GM23338 (cell line): ENCODE results near the gene RABEPK. TPM values are rescaled to one million over a fixed set of nuclear protein-coding genes. Genes with fewer than 3 reads are reported as not detected.

ENCODE experiments used
- ATAC-seq: fragments of 200-7000 bp; cut with Tn5 transposase; 3 replicates; pipeline ENCODE4 v1.9.1; 2020
- DNase-seq: peaks from one replicate; pipeline ENCODE4 v3.0.0-alpha.2; 2015; ENCODE audit warnings: low spot score
- H2AFZ ChIP-seq: fragments of 200-600 bp; sonication (generic); 2 replicates; pipeline ENCODE4 v1.8.0; 2016; ENCODE audit warnings: antibody characterized with exemption, mild to moderate bottlenecking, moderate library complexity
- H3F3A ChIP-seq: fragments of 200-600 bp; sonication (generic); replicated peaks from 2 replicates; pipeline ENCODE4 v1.8.0; 2017; ENCODE audit warnings: antibody characterized with exemption, mixed run types, low read depth
- H3K27ac ChIP-seq: fragments of 200-600 bp; sonication (generic); 2 replicates; pipeline ENCODE4 v1.6.1; 2016; ENCODE audit warnings: low read depth
- H3K27me3 ChIP-seq: fragments of 200-600 bp; sonication (generic); 2 replicates; pipeline ENCODE4 v1.8.0; 2016; ENCODE audit warnings: mild to moderate bottlenecking, mixed run types, moderate library complexity; ENCODE audit not compliant: insufficient read depth
- H3K36me3 ChIP-seq: fragments of 200-600 bp; sonication (generic); 2 replicates; pipeline ENCODE4 v1.8.0; 2016; ENCODE audit warnings: mild to moderate bottlenecking; ENCODE audit not compliant: insufficient read depth
- H3K4me1 ChIP-seq: fragments of 200-600 bp; sonication (generic); 2 replicates; pipeline ENCODE4 v1.8.0; 2016; ENCODE audit warnings: mild to moderate bottlenecking, moderate library complexity; ENCODE audit not compliant: insufficient read depth
- H3K4me2 ChIP-seq: fragments of 200-600 bp; sonication (generic); 2 replicates; pipeline ENCODE4 v1.7.1; 2017; ENCODE audit warnings: mixed run types
- H3K4me3 ChIP-seq: fragments of 200-600 bp; sonication (generic); 2 replicates; pipeline ENCODE4 v1.6.1; 2016; ENCODE audit warnings: mixed run types
- H3K79me2 ChIP-seq: fragments of 200-600 bp; sonication (generic); replicated peaks from 2 replicates; pipeline ENCODE4 v1.8.0; 2017; ENCODE audit warnings: mild to moderate bottlenecking; ENCODE audit not compliant: insufficient read depth
- H3K9me2 ChIP-seq: fragments of 200-600 bp; sonication (generic); 2 replicates; pipeline ENCODE4 v1.8.0; 2017; ENCODE audit not compliant: insufficient read depth
- H4K20me1 ChIP-seq: fragments of 200-600 bp; sonication (generic); replicated peaks from 2 replicates; pipeline ENCODE4 v1.8.0; 2017; ENCODE audit warnings: mild to moderate bottlenecking; ENCODE audit not compliant: insufficient read depth
- H3K27ac Mint-ChIP-seq: 2 replicates; pipeline ENCODE4 v1.8.0; 2020; ENCODE audit warnings: inconsistent platforms, mild to moderate bottlenecking, moderate library complexity, mixed read lengths
- H3K27me3 Mint-ChIP-seq: 3 replicates; pipeline ENCODE4 v1.8.0; 2022; ENCODE audit warnings: low read depth, mild to moderate bottlenecking, moderate library complexity, mixed read lengths, inconsistent platforms; ENCODE audit not compliant: insufficient read depth, poor library complexity
- H3K36me3 Mint-ChIP-seq: 3 replicates; pipeline ENCODE4 v1.8.0; 2021; ENCODE audit warnings: low read depth, mild to moderate bottlenecking, inconsistent platforms, moderate library complexity, mixed read lengths
- H3K4me1 Mint-ChIP-seq: 3 replicates; pipeline ENCODE4 v1.8.0; 2020; ENCODE audit warnings: mild to moderate bottlenecking, inconsistent platforms, mixed read lengths
- H3K4me3 Mint-ChIP-seq: 3 replicates; pipeline ENCODE4 v1.8.0; 2021; ENCODE audit warnings: moderate library complexity, mild to moderate bottlenecking, inconsistent platforms, mixed read lengths
- H3K9me3 Mint-ChIP-seq: 3 replicates; pipeline ENCODE4 v1.8.0; 2020; ENCODE audit warnings: moderate library complexity, mild to moderate bottlenecking, inconsistent platforms, mixed read lengths
- CREB1 ChIP-seq: fragments of 250-450 bp; sonication (Bioruptor Pico); IDR thresholded peaks from 2 replicates; pipeline ENCODE4 v1.5.0; 2020; ENCODE audit warnings: low read depth, mild to moderate bottlenecking, moderate library complexity
- CTCF ChIP-seq, 2 experiments: fragments of 200-600 bp in 1 of 2; sonication (generic) in 1 of 2; conservative IDR thresholded peaks; 2 replicates each; pipeline versions ENCODE4 v1.5.1 to v1.6.1; 2016 to 2017; ENCODE audit warnings: antibody characterized with exemption in 2 of 2, low read depth in 2 of 2, mild to moderate bottlenecking in 2 of 2, moderate library complexity in 1 of 2
- ETS1 ChIP-seq: IDR thresholded peaks from 2 replicates; pipeline ENCODE4 v1.6.1; 2016; ENCODE audit warnings: antibody characterized with exemption
- EZH2 ChIP-seq: fragments of 200-600 bp; sonication (generic); IDR thresholded peaks from one replicate; pipeline ENCODE4 v1.8.0; 2017; ENCODE audit warnings: antibody characterized with exemption, mild to moderate bottlenecking, low read depth; ENCODE audit not compliant: unreplicated experiment
- EZH2phosphoT487 ChIP-seq: fragments of 200-600 bp; sonication (generic); IDR thresholded peaks from one replicate; pipeline ENCODE4 v1.8.1; 2018; ENCODE audit warnings: antibody characterized with exemption; ENCODE audit not compliant: unreplicated experiment
- JUNB ChIP-seq: IDR thresholded peaks from one replicate; pipeline ENCODE4 v1.6.1; 2016; ENCODE audit warnings: antibody characterized with exemption; ENCODE audit not compliant: unreplicated experiment
- NANOG ChIP-seq: IDR thresholded peaks from 2 replicates; pipeline ENCODE4 v1.6.1; 2016; ENCODE audit warnings: antibody characterized with exemption, borderline replicate concordance
- POLR2AphosphoS5 ChIP-seq: IDR thresholded peaks from 2 replicates; pipeline ENCODE4 v1.6.1; 2016; ENCODE audit warnings: antibody characterized with exemption, low read depth
- STAT1 ChIP-seq: IDR thresholded peaks from one replicate; pipeline ENCODE4 v1.6.1; 2016; ENCODE audit warnings: antibody characterized with exemption; ENCODE audit not compliant: unreplicated experiment
- ZNF114 ChIP-seq: fragments of 250-450 bp; sonication (Bioruptor Pico); IDR thresholded peaks from 2 replicates; pipeline ENCODE4 v1.5.0; 2020; ENCODE audit warnings: mild to moderate bottlenecking, moderate library complexity
- ZNF331 ChIP-seq: fragments of 250-450 bp; sonication (Bioruptor Pico); IDR thresholded peaks from 2 replicates; pipeline ENCODE4 v1.5.0; 2020; ENCODE audit warnings: low read depth, mild to moderate bottlenecking, moderate library complexity
- polyA plus RNA-seq: library from polyadenylated mRNA; unstranded; fragments of >200 nt; fragmentation: Nextera tagmentation; extraction: Ambion mirVana; gene quantifications from 2 replicates; pipeline ENCODE4 v1.2.1, GENCODE V29; 2016
- total RNA-seq: library from RNA; depleted of rRNA; stranded (reverse); fragments of >200 nt; shearing (Covaris generic); gene quantifications from 2 replicates; pipeline ENCODE4 v1.2.3, GENCODE V29; 2014
- TF ChIP-seq, protein P1 (sequence below): fragments of 250-450 bp; sonication (Bioruptor Pico); IDR thresholded peaks from 2 replicates; pipeline ENCODE4 v1.5.0; 2020; ENCODE audit warnings: mild to moderate bottlenecking, moderate library complexity
- TF ChIP-seq, protein P2 (sequence below): IDR thresholded peaks from one replicate; pipeline ENCODE4 v1.6.1; 2018; ENCODE audit warnings: antibody characterized with exemption; ENCODE audit not compliant: unreplicated experiment

The RABEPK gene
- total and polyA plus RNA-seq, 2 experiments from 2014 or later: 25.8 to 32.7 TPM

DNA sequence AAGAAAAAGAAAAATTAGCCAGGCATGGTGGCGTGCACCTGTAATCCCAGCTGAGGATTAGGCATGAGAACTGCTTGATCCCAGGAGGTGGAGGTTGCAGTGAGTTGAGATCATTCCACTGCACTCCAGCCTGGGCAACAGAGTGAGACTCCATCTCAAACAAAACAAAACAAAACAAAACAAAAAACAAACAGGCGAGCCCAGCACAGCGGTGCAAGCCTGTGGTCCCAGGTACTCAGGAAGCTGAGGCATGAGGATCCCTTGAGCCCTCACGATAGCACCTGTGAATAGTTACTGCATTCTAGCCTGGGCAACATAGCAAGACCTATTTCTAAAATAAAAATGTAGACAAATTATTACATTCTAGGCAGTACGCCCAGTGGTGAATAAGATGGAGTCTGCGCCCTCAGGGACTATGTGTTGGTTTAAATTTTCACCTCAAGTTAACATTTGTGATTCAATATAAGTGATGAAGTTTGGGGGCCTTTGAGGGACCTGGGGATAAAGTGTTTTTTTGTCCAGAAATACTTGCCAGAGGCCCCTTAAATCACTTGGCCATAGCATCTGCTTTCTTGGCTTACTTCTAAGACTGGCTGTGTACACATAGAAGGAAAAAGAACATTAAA lies 57.9 kb downstream of the RABEPK start:
- DNase-seq (no peak), ATAC-seq (no peak)
- no peaks in the 10 kb centered on the region for H3K9me3 Mint-ChIP-seq
- H2AFZ ChIP-seq: no peak overlapping the region
- H3F3A ChIP-seq: 0 out of 2 replicates have a peak, but pooled peaks cover 5% of the 10 kb centered on the region
- H3K27ac Mint-ChIP-seq: no peak overlapping the region
- H3K79me2 ChIP-seq: peaks cover 15% of the 10 kb centered on the region
- no peaks in the 10 kb centered on the region for H3K27me3 ChIP-seq
- H3K36me3 ChIP-seq: no peaks in the 10 kb centered on the region
- H3K4me3 Mint-ChIP-seq: no peak overlapping the region
- no peak overlapping the region for H3K4me3 ChIP-seq
- TF ChIP-seq JUNB (no peak), CTCF (conservative IDR thresholded peaks at IDR 0.05; ENCODE audit: low read depth in 2 of 2) (no peak), NANOG (no peak), STAT1 (no peak), POLR2AphosphoS5 (no peak), ZNF331 (CRISPR knock-in tag) (no peak), ETS1 (no peak), CREB1 (no peak), EZH2phosphoT487 (no peak), ZNF114 (CRISPR knock-in tag) (no peak), EZH2 (no peak)
- TF ChIP-seq, protein P1, sequence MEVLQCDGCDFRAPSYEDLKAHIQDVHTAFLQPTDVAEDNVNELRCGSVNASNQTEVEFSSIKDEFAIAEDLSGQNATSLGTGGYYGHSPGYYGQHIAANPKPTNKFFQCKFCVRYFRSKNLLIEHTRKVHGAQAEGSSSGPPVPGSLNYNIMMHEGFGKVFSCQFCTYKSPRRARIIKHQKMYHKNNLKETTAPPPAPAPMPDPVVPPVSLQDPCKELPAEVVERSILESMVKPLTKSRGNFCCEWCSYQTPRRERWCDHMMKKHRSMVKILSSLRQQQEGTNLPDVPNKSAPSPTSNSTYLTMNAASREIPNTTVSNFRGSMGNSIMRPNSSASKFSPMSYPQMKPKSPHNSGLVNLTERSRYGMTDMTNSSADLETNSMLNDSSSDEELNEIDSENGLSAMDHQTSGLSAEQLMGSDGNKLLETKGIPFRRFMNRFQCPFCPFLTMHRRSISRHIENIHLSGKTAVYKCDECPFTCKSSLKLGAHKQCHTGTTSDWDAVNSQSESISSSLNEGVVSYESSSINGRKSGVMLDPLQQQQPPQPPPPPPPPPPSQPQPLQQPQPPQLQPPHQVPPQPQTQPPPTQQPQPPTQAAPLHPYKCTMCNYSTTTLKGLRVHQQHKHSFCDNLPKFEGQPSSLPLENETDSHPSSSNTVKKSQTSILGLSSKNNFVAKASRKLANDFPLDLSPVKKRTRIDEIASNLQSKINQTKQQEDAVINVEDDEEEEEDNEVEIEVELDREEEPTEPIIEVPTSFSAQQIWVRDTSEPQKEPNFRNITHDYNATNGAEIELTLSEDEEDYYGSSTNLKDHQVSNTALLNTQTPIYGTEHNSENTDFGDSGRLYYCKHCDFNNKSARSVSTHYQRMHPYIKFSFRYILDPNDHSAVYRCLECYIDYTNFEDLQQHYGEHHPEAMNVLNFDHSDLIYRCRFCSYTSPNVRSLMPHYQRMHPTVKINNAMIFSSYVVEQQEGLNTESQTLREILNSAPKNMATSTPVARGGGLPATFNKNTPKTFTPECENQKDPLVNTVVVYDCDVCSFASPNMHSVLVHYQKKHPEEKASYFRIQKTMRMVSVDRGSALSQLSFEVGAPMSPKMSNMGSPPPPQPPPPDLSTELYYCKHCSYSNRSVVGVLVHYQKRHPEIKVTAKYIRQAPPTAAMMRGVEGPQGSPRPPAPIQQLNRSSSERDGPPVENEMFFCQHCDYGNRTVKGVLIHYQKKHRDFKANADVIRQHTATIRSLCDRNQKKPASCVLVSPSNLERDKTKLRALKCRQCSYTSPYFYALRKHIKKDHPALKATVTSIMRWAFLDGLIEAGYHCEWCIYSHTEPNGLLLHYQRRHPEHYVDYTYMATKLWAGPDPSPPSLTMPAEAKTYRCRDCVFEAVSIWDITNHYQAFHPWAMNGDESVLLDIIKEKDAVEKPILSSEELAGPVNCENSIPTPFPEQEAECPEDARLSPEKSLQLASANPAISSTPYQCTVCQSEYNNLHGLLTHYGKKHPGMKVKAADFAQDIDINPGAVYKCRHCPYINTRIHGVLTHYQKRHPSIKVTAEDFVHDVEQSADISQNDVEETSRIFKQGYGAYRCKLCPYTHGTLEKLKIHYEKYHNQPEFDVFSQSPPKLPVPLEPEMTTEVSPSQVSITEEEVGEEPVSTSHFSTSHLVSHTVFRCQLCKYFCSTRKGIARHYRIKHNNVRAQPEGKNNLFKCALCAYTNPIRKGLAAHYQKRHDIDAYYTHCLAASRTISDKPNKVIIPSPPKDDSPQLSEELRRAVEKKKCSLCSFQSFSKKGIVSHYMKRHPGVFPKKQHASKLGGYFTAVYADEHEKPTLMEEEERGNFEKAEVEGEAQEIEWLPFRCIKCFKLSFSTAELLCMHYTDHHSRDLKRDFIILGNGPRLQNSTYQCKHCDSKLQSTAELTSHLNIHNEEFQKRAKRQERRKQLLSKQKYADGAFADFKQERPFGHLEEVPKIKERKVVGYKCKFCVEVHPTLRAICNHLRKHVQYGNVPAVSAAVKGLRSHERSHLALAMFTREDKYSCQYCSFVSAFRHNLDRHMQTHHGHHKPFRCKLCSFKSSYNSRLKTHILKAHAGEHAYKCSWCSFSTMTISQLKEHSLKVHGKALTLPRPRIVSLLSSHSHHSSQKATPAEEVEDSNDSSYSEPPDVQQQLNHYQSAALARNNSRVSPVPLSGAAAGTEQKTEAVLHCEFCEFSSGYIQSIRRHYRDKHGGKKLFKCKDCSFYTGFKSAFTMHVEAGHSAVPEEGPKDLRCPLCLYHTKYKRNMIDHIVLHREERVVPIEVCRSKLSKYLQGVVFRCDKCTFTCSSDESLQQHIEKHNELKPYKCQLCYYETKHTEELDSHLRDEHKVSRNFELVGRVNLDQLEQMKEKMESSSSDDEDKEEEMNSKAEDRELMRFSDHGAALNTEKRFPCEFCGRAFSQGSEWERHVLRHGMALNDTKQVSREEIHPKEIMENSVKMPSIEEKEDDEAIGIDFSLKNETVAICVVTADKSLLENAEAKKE (CRISPR knock-in tag): no peak
- TF ChIP-seq, protein P2, sequence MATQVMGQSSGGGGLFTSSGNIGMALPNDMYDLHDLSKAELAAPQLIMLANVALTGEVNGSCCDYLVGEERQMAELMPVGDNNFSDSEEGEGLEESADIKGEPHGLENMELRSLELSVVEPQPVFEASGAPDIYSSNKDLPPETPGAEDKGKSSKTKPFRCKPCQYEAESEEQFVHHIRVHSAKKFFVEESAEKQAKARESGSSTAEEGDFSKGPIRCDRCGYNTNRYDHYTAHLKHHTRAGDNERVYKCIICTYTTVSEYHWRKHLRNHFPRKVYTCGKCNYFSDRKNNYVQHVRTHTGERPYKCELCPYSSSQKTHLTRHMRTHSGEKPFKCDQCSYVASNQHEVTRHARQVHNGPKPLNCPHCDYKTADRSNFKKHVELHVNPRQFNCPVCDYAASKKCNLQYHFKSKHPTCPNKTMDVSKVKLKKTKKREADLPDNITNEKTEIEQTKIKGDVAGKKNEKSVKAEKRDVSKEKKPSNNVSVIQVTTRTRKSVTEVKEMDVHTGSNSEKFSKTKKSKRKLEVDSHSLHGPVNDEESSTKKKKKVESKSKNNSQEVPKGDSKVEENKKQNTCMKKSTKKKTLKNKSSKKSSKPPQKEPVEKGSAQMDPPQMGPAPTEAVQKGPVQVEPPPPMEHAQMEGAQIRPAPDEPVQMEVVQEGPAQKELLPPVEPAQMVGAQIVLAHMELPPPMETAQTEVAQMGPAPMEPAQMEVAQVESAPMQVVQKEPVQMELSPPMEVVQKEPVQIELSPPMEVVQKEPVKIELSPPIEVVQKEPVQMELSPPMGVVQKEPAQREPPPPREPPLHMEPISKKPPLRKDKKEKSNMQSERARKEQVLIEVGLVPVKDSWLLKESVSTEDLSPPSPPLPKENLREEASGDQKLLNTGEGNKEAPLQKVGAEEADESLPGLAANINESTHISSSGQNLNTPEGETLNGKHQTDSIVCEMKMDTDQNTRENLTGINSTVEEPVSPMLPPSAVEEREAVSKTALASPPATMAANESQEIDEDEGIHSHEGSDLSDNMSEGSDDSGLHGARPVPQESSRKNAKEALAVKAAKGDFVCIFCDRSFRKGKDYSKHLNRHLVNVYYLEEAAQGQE: no peak
- peaks cover 15% of the 10 kb centered on the region for H3K27me3 Mint-ChIP-seq
- H3K36me3 Mint-ChIP-seq: no peaks in the 10 kb centered on the region; the same call in 2 of the 3 replicates
- peaks cover 3% of the 10 kb centered on the region; the same call in 1 of the 2 replicates for H3K9me2 ChIP-seq
- peaks cover 9% of the 10 kb centered on the region for H4K20me1 ChIP-seq
- peaks cover 9% of the 10 kb centered on the region for H3K4me1 Mint-ChIP-seq
- H3K4me2 ChIP-seq: no peak overlapping the region
- H3K4me1 ChIP-seq: 0 out of 2 replicates have a peak, but pooled peaks cover 6% of the 10 kb centered on the region
- no peak overlapping the region for H3K27ac ChIP-seq
